Measurements from ENCODE around the gene PTPA. TPM values are rescaled to one million over a fixed set of nuclear protein-coding genes. Genes with fewer than 3 reads are reported as not detected.
A peak's percentile ranks its signal among the peaks of the same experiment; 100 is the strongest.
"Not testable (repeated sequence)": the region's sequence is repeated elsewhere in the genome, so short reads cannot be mapped to it uniquely, and the experiment has no call there.

PTPA gene
- polyA plus RNA-seq, 3 donors: 11.7 to 38.5 (median 12.4) TPM

- Histone ChIP-seq H3K4me2 (replicated peaks; ENCODE audit: extremely low read depth, low read length, poor library complexity, severe bottlenecking) (peak overlapping the region; percentile 100), H4K20me1 (ENCODE audit: insufficient read depth, low read length) (peaks cover 9% of the 10 kb centered on the region), H3K27me3 (ENCODE audit: control insufficient read depth in 2 of 2, insufficient read depth in 2 of 2, low read length in 2 of 2) (no peaks in the 10 kb centered on the region), H2AFZ (ENCODE audit: insufficient read depth, low read depth, low read length, poor library complexity, severe bottlenecking) (peak overlapping the region; percentile 97), H3K27ac (ENCODE audit: low read depth in 1 of 2, low read length in 2 of 2) (peak overlapping the region in 1 of 2 donors; percentile 96), H3K36me3 (replicated peaks in 1 of 2; ENCODE audit: control insufficient read depth in 1 of 2, insufficient read depth in 2 of 2, low read length in 2 of 2) (peaks cover 12 to 19% of the 10 kb centered on the region in 2 donors), H3K9ac (ENCODE audit: insufficient read depth, low read length, poor library complexity, severe bottlenecking) (peak overlapping the region; percentile 90), H3K4me1 (ENCODE audit: control insufficient read depth in 1 of 2, insufficient read depth in 2 of 2, low read length in 2 of 2) (peaks cover 50 to 55% of the 10 kb centered on the region in 2 donors), H3K4me3 (replicated peaks in 1 of 3; ENCODE audit: low read depth in 2 of 3, low read length in 3 of 3) (peak overlapping the region; percentile 56 to 99 (median 90)), H3K9me3 (replicated peaks in 1 of 2; ENCODE audit: control insufficient read depth in 1 of 2, insufficient read depth in 1 of 2, low read length in 2 of 2) (no peaks in the 10 kb centered on the region), H3K79me2 (ENCODE audit: insufficient read depth, low read length) (peaks cover 52% of the 10 kb centered on the region)
- Mint-ChIP-seq H3K27ac (peak overlapping the region in 2 of 7 donors; percentile 78 to 96), H3K4me1 (peaks cover 49% of the 10 kb centered on the region), H3K36me3 (peaks cover 14 to 21% of the 10 kb centered on the region in 2 donors), H3K9me3 (peaks cover 0 to 2% (median 0%) of the 10 kb centered on the region in 7 donors), H3K4me3 (peak overlapping the region; percentile 71 to 82), H3K27me3 (ENCODE audit: low read depth in 3 of 3) (peaks cover 0 to 4% (median 0%) of the 10 kb centered on the region in 3 donors)
- intact Hi-C loops (cut with micrococcal nuclease): loop anchor here in 1 of 2 donors (2.0 kb wide), 2 partner anchors 29 to 81 kb away; partner anchors contain the start of genes DOLPP1 and SH3GLB2
- WGBS (ENCODE audit: insufficient coverage): 8% methylated on average over 63 of the region's 64 CpGs
- DNase-seq: peak in 2 of 3 donors; percentile 14 to 19
- TF ChIP-seq, protein P1, sequence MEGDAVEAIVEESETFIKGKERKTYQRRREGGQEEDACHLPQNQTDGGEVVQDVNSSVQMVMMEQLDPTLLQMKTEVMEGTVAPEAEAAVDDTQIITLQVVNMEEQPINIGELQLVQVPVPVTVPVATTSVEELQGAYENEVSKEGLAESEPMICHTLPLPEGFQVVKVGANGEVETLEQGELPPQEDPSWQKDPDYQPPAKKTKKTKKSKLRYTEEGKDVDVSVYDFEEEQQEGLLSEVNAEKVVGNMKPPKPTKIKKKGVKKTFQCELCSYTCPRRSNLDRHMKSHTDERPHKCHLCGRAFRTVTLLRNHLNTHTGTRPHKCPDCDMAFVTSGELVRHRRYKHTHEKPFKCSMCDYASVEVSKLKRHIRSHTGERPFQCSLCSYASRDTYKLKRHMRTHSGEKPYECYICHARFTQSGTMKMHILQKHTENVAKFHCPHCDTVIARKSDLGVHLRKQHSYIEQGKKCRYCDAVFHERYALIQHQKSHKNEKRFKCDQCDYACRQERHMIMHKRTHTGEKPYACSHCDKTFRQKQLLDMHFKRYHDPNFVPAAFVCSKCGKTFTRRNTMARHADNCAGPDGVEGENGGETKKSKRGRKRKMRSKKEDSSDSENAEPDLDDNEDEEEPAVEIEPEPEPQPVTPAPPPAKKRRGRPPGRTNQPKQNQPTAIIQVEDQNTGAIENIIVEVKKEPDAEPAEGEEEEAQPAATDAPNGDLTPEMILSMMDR (IDR thresholded peaks at IDR 0.05): no peak
Observed at GRCh38 chr9:129109952-129110739, 1.1 kb upstream of the PTPA start.

- H3K79me2 ChIP-seq (ENCODE audit: insufficient read depth, low read length): peaks cover 67% of the 10 kb centered on the region
Observed at GRCh38 chr9:129111528-129112151, 425 bp downstream of the PTPA start.

DNA sequence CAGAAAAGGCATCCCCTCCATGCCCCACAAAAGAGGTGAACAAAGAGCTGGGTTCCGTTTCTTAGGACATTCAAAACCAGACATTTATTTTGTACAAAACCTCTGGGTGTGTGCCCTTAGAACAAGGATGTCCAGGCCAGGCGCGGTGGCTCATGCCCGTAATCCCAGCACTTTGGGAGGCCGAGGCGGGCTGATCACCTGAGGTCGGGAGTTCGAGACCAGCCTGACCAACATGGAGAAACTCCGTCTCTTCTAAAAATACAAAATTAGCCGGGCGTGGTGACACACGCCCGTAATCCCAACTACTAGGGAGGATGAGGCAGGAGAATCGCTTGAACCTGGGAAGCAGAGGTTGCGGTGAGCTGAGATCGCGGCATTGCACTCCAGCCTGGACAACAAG lies 1.3 kb downstream of the PTPA start:
- H2AFZ ChIP-seq (ENCODE audit: insufficient read depth, low read depth, low read length, poor library complexity, severe bottlenecking): peak overlapping the region; percentile 97
- H3K4me1 ChIP-seq (ENCODE audit: control insufficient read depth in 1 of 2, insufficient read depth in 2 of 2, low read length in 2 of 2): peaks cover 50 to 60% of the 10 kb centered on the region in 2 donors
- WGBS (ENCODE audit: insufficient coverage): 89% methylated on average over 14 of the region's 17 CpGs
- H3K9me3 ChIP-seq (replicated peaks in 1 of 2; ENCODE audit: control insufficient read depth in 1 of 2, insufficient read depth in 1 of 2, low read length in 2 of 2); H3K27me3 Mint-ChIP-seq (ENCODE audit: low read depth in 3 of 3); H3K36me3 ChIP-seq (replicated peaks in 1 of 2; ENCODE audit: control insufficient read depth in 1 of 2, insufficient read depth in 2 of 2, low read length in 2 of 2); H3K9me3 Mint-ChIP-seq; H3K27me3 ChIP-seq (ENCODE audit: control insufficient read depth in 2 of 2, insufficient read depth in 2 of 2, low read length in 2 of 2); H3K36me3 Mint-ChIP-seq; DNase-seq; intact Hi-C loops (cut with micrococcal nuclease): not testable (repeated sequence)
- peak overlapping the region; percentile 100 for H3K4me2 ChIP-seq (replicated peaks; ENCODE audit: extremely low read depth, low read length, poor library complexity, severe bottlenecking)
- Mint-ChIP-seq H3K27ac (peak overlapping the region in 6 of 7 donors; percentile 13 to 94 (median 44)), H3K4me3 (peak overlapping the region; percentile 94 to 95), H3K4me1 (peaks cover 55% of the 10 kb centered on the region)
- H3K9ac ChIP-seq (ENCODE audit: insufficient read depth, low read length, poor library complexity, severe bottlenecking): peak overlapping the region; percentile 90
- H3K79me2 ChIP-seq (ENCODE audit: insufficient read depth, low read length): peaks cover 76% of the 10 kb centered on the region
- H3K4me3 ChIP-seq (replicated peaks in 1 of 3; ENCODE audit: low read depth in 2 of 3, low read length in 3 of 3): peak overlapping the region in 1 of 3 experiments; percentile 99
- H3K27ac ChIP-seq (ENCODE audit: low read depth in 1 of 2, low read length in 2 of 2): peak overlapping the region in 1 of 2 donors; percentile 96
- peaks cover 13% of the 10 kb centered on the region for H4K20me1 ChIP-seq (ENCODE audit: insufficient read depth, low read length)

More at GRCh38 chr9:129111528-129112151, 425 bp downstream of the PTPA start:
- Histone ChIP-seq H3K9me3 (replicated peaks in 1 of 2; ENCODE audit: control insufficient read depth in 1 of 2, insufficient read depth in 1 of 2, low read length in 2 of 2) (no peaks in the 10 kb centered on the region), H3K27ac (ENCODE audit: low read depth in 1 of 2, low read length in 2 of 2) (peak overlapping the region; percentile 83 to 96), H3K4me3 (replicated peaks in 1 of 3; ENCODE audit: low read depth in 2 of 3, low read length in 3 of 3) (peak overlapping the region; percentile 83 to 99 (median 96)), H3K4me2 (replicated peaks; ENCODE audit: extremely low read depth, low read length, poor library complexity, severe bottlenecking) (peak overlapping the region; percentile 100), H3K4me1 (ENCODE audit: control insufficient read depth in 1 of 2, insufficient read depth in 2 of 2, low read length in 2 of 2) (peaks cover 50 to 60% of the 10 kb centered on the region in 2 donors), H4K20me1 (ENCODE audit: insufficient read depth, low read length) (peaks cover 13% of the 10 kb centered on the region), H3K36me3 (replicated peaks in 1 of 2; ENCODE audit: control insufficient read depth in 1 of 2, insufficient read depth in 2 of 2, low read length in 2 of 2) (peaks cover 7 to 9% of the 10 kb centered on the region in 2 donors), H2AFZ (ENCODE audit: insufficient read depth, low read depth, low read length, poor library complexity, severe bottlenecking) (peak overlapping the region; percentile 97), H3K9ac (ENCODE audit: insufficient read depth, low read length, poor library complexity, severe bottlenecking) (peak overlapping the region; percentile 90), H3K27me3 (ENCODE audit: control insufficient read depth in 2 of 2, insufficient read depth in 2 of 2, low read length in 2 of 2) (no peaks in the 10 kb centered on the region)
- under 1% methylated on average over 25 of the region's 37 CpGs for WGBS (ENCODE audit: insufficient coverage)
- intact Hi-C loops (cut with micrococcal nuclease): loop anchor here in 1 of 2 donors (2.0 kb wide), 2 partner anchors 31 to 83 kb away; partner anchors contain the start of genes DOLPP1 and SH3GLB2
- H3K27ac Mint-ChIP-seq: peak overlapping the region; percentile 82 to 97 (median 94)
- peak in 1 of 3 donors; percentile 20 for DNase-seq
- TF ChIP-seq, protein P1 (IDR thresholded peaks at IDR 0.05): no peak
- peaks cover 0 to 4% (median 0%) of the 10 kb centered on the region in 3 donors for H3K27me3 Mint-ChIP-seq (ENCODE audit: low read depth in 3 of 3)
- peaks cover 0 to 2% (median 0%) of the 10 kb centered on the region in 7 donors for H3K9me3 Mint-ChIP-seq
- peak overlapping the region; percentile 94 to 95 for H3K4me3 Mint-ChIP-seq
- H3K4me1 Mint-ChIP-seq: peaks cover 55% of the 10 kb centered on the region
- peaks cover 10 to 12% of the 10 kb centered on the region in 2 donors for H3K36me3 Mint-ChIP-seq

Data from CD14-positive monocyte (primary cell).